ENCODE results near the gene MRPL51. TPM values are rescaled to one million over a fixed set of nuclear protein-coding genes. Genes with fewer than 3 reads are reported as not detected.
A peak's percentile ranks its signal among the peaks of the same experiment; 100 is the strongest.

Gene MRPL51
- total RNA-seq, 1 donor from 2014 or later, result 213 TPM

- peak overlapping the region; percentile 8 for H3K27ac Mint-ChIP-seq
- peaks cover 41% of the 10 kb centered on the region for H3K36me3 Mint-ChIP-seq
- DNase-seq (ENCODE audit: extremely low spot score, unreplicated experiment), result no peak
- H3K27me3 Mint-ChIP-seq, result peaks cover 3% of the 10 kb centered on the region
- H3K4me1 Mint-ChIP-seq (ENCODE audit: unreplicated experiment), result no peaks in the 10 kb centered on the region
- H3K9me3 Mint-ChIP-seq, result no peaks in the 10 kb centered on the region
- H3K4me3 Mint-ChIP-seq, result no peak overlapping the region
- TF ChIP-seq CTCF (conservative IDR thresholded peaks at IDR 0.05), result no peak
These were observed 29.2 kb downstream of the MRPL51 start for GRCh38 chr12:6463858-6464257.

GRCh38 chr12:6463216-6463615 lies 29.8 kb downstream of the MRPL51 start:
- DNase-seq (ENCODE audit: extremely low spot score, unreplicated experiment), result no peak
- Mint-ChIP-seq H3K27ac (no peak overlapping the region), H3K27me3 (no peaks in the 10 kb centered on the region), H3K9me3 (no peaks in the 10 kb centered on the region), H3K36me3 (peaks cover 46% of the 10 kb centered on the region), H3K4me3 (no peak overlapping the region), H3K4me1 (ENCODE audit: unreplicated experiment) (no peaks in the 10 kb centered on the region)
- TF ChIP-seq CTCF (conservative IDR thresholded peaks at IDR 0.05), result no peak

- no peaks in the 10 kb centered on the region for H3K27me3 Mint-ChIP-seq
- no peak overlapping the region for H3K27ac Mint-ChIP-seq
- no peaks in the 10 kb centered on the region for H3K4me1 Mint-ChIP-seq (ENCODE audit: unreplicated experiment)
- peaks cover 46% of the 10 kb centered on the region for H3K36me3 Mint-ChIP-seq
- H3K9me3 Mint-ChIP-seq, result no peaks in the 10 kb centered on the region
- no peak for TF ChIP-seq CTCF (conservative IDR thresholded peaks at IDR 0.05)
- no peak overlapping the region for H3K4me3 Mint-ChIP-seq
- no peak for DNase-seq (ENCODE audit: extremely low spot score, unreplicated experiment)
These were observed 30.6 kb downstream of the MRPL51 start for GRCh38 chr12:6462234-6462995.

GRCh38 chr12:6461401-6462233 lies 31.4 kb downstream of the MRPL51 start:
- Mint-ChIP-seq H3K27ac (peak overlapping the region; percentile 17), H3K9me3 (no peaks in the 10 kb centered on the region), H3K4me3 (no peak overlapping the region), H3K4me1 (ENCODE audit: unreplicated experiment) (no peaks in the 10 kb centered on the region), H3K36me3 (peaks cover 51% of the 10 kb centered on the region), H3K27me3 (no peaks in the 10 kb centered on the region)
- TF ChIP-seq CTCF (conservative IDR thresholded peaks at IDR 0.05), result no peak
- DNase-seq (ENCODE audit: extremely low spot score, unreplicated experiment), result no peak

GRCh38 chr12:6460751-6461371 lies 32.2 kb downstream of the MRPL51 start:
- no peaks in the 10 kb centered on the region for H3K9me3 Mint-ChIP-seq
- H3K27ac Mint-ChIP-seq, result peak overlapping the region; percentile 17
- no peak for TF ChIP-seq CTCF (conservative IDR thresholded peaks at IDR 0.05)
- no peaks in the 10 kb centered on the region for H3K4me1 Mint-ChIP-seq (ENCODE audit: unreplicated experiment)
- peaks cover 51% of the 10 kb centered on the region for H3K36me3 Mint-ChIP-seq
- no peaks in the 10 kb centered on the region for H3K27me3 Mint-ChIP-seq
- no peak overlapping the region for H3K4me3 Mint-ChIP-seq
- no peak for DNase-seq (ENCODE audit: extremely low spot score, unreplicated experiment)
